ENCODE measurements around the gene INF2. TPM values are rescaled to one million over a fixed set of nuclear protein-coding genes. Genes with fewer than 3 reads are reported as not detected.

The INF2 gene
- total and polyA plus RNA-seq, 9 of the 15 experiments (the other 6 are each of a cell fraction or from before 2014, with no cell fraction given) = 0.56 to 31.3 (median 7.8) TPM

DNA sequence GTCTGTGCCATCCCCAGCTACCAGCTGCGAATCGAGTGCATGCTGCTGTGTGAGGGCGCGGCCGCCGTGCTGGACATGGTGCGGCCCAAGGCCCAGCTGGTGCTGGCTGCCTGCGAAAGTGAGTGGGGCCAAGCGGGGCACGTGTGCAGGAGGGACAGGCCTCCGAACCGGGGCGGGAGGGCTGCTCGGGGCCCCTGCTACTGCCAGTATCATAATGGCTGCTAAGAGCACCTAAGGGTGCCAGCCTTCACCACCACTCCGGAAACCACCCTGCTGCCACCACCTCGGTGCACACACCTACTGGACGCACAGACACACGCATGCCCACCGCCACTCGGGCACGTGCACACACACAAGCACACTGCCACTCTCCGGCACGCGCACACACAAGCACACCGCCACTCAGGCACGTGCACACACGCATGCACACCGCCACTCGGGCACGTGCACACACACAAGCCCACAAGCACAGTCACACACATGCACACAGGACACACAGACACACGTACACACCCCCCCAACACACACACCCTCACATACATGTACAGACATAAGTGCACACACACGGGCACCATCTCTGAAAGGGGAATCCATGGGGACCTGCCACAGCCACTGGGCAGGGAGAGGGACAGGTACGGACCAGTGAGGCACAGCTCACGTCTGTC, 20.8 kb downstream of the INF2 start:
- no TSS peak for BruUV-seq (replicated peaks)
- Histone ChIP-seq H2AFZ (ENCODE audit: low read depth, low read length) (no peak overlapping the region), H3K4me2 (ENCODE audit: insufficient read depth, low read length) (no peak overlapping the region), H3K9me1 (ENCODE audit: control insufficient read depth, insufficient read depth, low read length) (no peaks in the 10 kb centered on the region), H3K79me2 (ENCODE audit: control insufficient read depth, insufficient read depth, low read length) (no peaks in the 10 kb centered on the region), H3K4me3 (no peak overlapping the region), H3K36me3 (ENCODE audit: control insufficient read depth, insufficient read depth, low read length) (peaks cover 3% of the 10 kb centered on the region; the same call in 1 of the 3 replicates), H3K27ac (ENCODE audit: extremely low read depth, low read depth, low read length) (no peak overlapping the region), H3K27me3 (ENCODE audit: control insufficient read depth in 2 of 2, insufficient read depth in 2 of 2, low read length in 2 of 2) (no peaks in the 10 kb centered on the region), H3K9me3 (replicated peaks; ENCODE audit: control insufficient read depth, insufficient read depth, low read depth, low read length) (no peaks in the 10 kb centered on the region), H4K20me1 (replicated peaks; ENCODE audit: control insufficient read depth, insufficient read depth, low read length) (no peaks in the 10 kb centered on the region), H3K4me1 (replicated peaks in 1 of 2; ENCODE audit: control insufficient read depth in 2 of 2, insufficient read depth in 2 of 2, low read length in 2 of 2) (peaks cover 0 to 41% of the 10 kb centered on the region in 2 experiments; a peak in 2 of 5 replicates), H3K9ac (ENCODE audit: insufficient read depth in 1 of 2, low read depth in 2 of 2, low read length in 2 of 2) (no peak overlapping the region; a peak in 1 of 4 replicates)
- POLR2A ChIA-PET = no interaction called here
- WGBS (ENCODE audit: insufficient coverage, low coverage, missing lambda C conversion rate) = 81% methylated on average over 16 of the region's 34 CpGs
- TF ChIP-seq, protein P1, sequence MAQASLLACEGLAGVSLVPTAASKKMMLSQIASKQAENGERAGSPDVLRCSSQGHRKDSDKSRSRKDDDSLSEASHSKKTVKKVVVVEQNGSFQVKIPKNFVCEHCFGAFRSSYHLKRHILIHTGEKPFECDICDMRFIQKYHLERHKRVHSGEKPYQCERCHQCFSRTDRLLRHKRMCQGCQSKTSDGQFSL (CRISPR knock-in tag; IDR thresholded peaks at IDR 0.05) = no peak
- TF ChIP-seq, protein P1 (tag; IDR thresholded peaks at IDR 0.05) = no peak
- TF ChIP-seq MYNN (IDR thresholded peaks at IDR 0.05) (no peak), MYNN (CRISPR knock-in tag; IDR thresholded peaks at IDR 0.05) (no peak), HIVEP1 (CRISPR knock-in tag; IDR thresholded peaks at IDR 0.05) (no peak), ETV1 (tag; conservative IDR thresholded peaks at IDR 0.05; ENCODE audit: low read depth) (no peak), SMARCC2 (IDR thresholded peaks at IDR 0.05; ENCODE audit: low read depth) (no peak), KLF1 (tag; IDR thresholded peaks at IDR 0.05) (no peak), ZNF444 (CRISPR knock-in tag; IDR thresholded peaks at IDR 0.05) (no peak), ZNF507 (tag; conservative IDR thresholded peaks at IDR 0.05) (no peak), NR2C2 (CRISPR knock-in tag; IDR thresholded peaks at IDR 0.05) (no peak), NR2C2 (tag; IDR thresholded peaks at IDR 0.05) (no peak), ZNF764 (CRISPR knock-in tag; IDR thresholded peaks at IDR 0.05; ENCODE audit: low read depth) (no peak), YY1 (IDR thresholded peaks at IDR 0.05; ENCODE audit: borderline replicate concordance in 1 of 3, control insufficient read depth in 1 of 3, extremely low read depth in 1 of 3, insufficient read depth in 3 of 3, insufficient read length in 1 of 3, insufficient replicate concordance in 2 of 3, low read depth in 1 of 3, low read length in 2 of 3) (no peak), ZNF76 (CRISPR knock-in tag; IDR thresholded peaks at IDR 0.05; ENCODE audit: borderline replicate concordance) (no peak), CBFA2T2 (conservative IDR thresholded peaks at IDR 0.05) (no peak), ZNF384 (IDR thresholded peaks at IDR 0.05; ENCODE audit: low read depth, low read length) (no peak)
- TF ChIP-seq, protein P2, sequence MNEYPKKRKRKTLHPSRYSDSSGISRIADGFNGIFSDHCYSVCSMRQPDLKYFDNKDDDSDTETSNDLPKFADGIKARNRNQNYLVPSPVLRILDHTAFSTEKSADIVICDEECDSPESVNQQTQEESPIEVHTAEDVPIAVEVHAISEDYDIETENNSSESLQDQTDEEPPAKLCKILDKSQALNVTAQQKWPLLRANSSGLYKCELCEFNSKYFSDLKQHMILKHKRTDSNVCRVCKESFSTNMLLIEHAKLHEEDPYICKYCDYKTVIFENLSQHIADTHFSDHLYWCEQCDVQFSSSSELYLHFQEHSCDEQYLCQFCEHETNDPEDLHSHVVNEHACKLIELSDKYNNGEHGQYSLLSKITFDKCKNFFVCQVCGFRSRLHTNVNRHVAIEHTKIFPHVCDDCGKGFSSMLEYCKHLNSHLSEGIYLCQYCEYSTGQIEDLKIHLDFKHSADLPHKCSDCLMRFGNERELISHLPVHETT (CRISPR knock-in tag; conservative IDR thresholded peaks at IDR 0.05 in 1 of 2, IDR thresholded peaks at IDR 0.05 in 1 of 2) = no peak
- TF ChIP-seq, protein P3, sequence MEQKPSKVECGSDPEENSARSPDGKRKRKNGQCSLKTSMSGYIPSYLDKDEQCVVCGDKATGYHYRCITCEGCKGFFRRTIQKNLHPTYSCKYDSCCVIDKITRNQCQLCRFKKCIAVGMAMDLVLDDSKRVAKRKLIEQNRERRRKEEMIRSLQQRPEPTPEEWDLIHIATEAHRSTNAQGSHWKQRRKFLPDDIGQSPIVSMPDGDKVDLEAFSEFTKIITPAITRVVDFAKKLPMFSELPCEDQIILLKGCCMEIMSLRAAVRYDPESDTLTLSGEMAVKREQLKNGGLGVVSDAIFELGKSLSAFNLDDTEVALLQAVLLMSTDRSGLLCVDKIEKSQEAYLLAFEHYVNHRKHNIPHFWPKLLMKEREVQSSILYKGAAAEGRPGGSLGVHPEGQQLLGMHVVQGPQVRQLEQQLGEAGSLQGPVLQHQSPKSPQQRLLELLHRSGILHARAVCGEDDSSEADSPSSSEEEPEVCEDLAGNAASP (IDR thresholded peaks at IDR 0.05) = no peak
- in situ Hi-C loops (cut with MboI) (loop anchor here (5.0 kb wide), 1 partner anchor 53 kb away; no protein-coding TSS in a partner anchor), intact Hi-C loops (cut with micrococcal nuclease) (no loop called here)
- DNase-seq (ENCODE audit: extremely low read depth in 1 of 4, low spot score in 3 of 4) = no peak
- no peak for ATAC-seq
- FAIRE-seq = no peak
- CTCF ChIA-PET (ENCODE audit: low intra/inter-chr PET ratio) = interaction anchor here (0.5 to 2.2 kb wide), 2 partner anchors 60 to 543 kb away, joined by 3 to 21 read pairs; no protein-coding TSS in a partner anchor

Data from K562 (cell line).